Measurements from ENCODE around the gene CD101. TPM values are rescaled to one million over a fixed set of nuclear protein-coding genes. Genes with fewer than 3 reads are reported as not detected.

Gene CD101
- total RNA-seq, 2 experiments from 2014 or later = not detected

GRCh38 chr1:117054068-117054467, 52.5 kb downstream of the CD101 start:
- Histone ChIP-seq H2AFZ (ENCODE audit: low read length) (no peak overlapping the region), H3K9me2 (ENCODE audit: insufficient read depth, low read length) (no peaks in the 10 kb centered on the region), H3K4me1 (ENCODE audit: insufficient read depth, low read length, poor library complexity, severe bottlenecking) (peaks cover 28% of the 10 kb centered on the region), H3K9me3 (ENCODE audit: low read length) (no peaks in the 10 kb centered on the region), H3K4me2 (ENCODE audit: low read length) (no peak overlapping the region), H3K79me2 (ENCODE audit: insufficient read depth, low read depth, low read length) (peaks cover 20% of the 10 kb centered on the region), H3K27ac (ENCODE audit: low read depth, low read length, poor library complexity, severe bottlenecking) (no peak overlapping the region), H3K36me3 (ENCODE audit: insufficient read depth, low read length) (no peaks in the 10 kb centered on the region; the same call in 1 of the 2 replicates), H3K4me3 (ENCODE audit: low read depth, low read length, poor library complexity, severe bottlenecking) (no peak overlapping the region), H4K20me1 (ENCODE audit: insufficient read depth, low read length) (no peaks in the 10 kb centered on the region)
- TF ChIP-seq EZH2phosphoT487 (IDR thresholded peaks at IDR 0.05; ENCODE audit: borderline replicate concordance, low read depth, low read length) (no peak), CTCF (conservative IDR thresholded peaks at IDR 0.05; ENCODE audit: low read length) (no peak)
- ChIA-PET POLR2A (no interaction called here), CTCF (ENCODE audit: unreplicated experiment) (no interaction called here)
- intact Hi-C loops (cut with micrococcal nuclease; ENCODE audit: unreplicated experiment) = loop anchor here (2.0 kb wide), 2 partner anchors 329 to 479 kb away; no protein-coding TSS in a partner anchor
- BruUV-seq (replicated peaks) = no TSS peak
- no peak for DNase-seq (ENCODE audit: low spot score)

- ChIA-PET CTCF (ENCODE audit: unreplicated experiment) (no interaction called here), POLR2A (interaction anchor here (1.2 to 2.4 kb wide), 2 partner anchors 291 to 684 kb away, joined by 3 to 7 read pairs; no protein-coding TSS in a partner anchor)
- peak; percentile 25 for DNase-seq (ENCODE audit: low spot score)
- BruUV-seq (replicated peaks) = no TSS peak
- Histone ChIP-seq H3K4me1 (ENCODE audit: insufficient read depth, low read length, poor library complexity, severe bottlenecking) (peaks cover 44% of the 10 kb centered on the region), H2AFZ (ENCODE audit: low read length) (peak overlapping the region; percentile 62; the same call in 1 of the 2 replicates), H3K4me2 (ENCODE audit: low read length) (peak overlapping the region; percentile 91), H3K9me3 (ENCODE audit: low read length) (no peaks in the 10 kb centered on the region), H3K9me2 (ENCODE audit: insufficient read depth, low read length) (no peaks in the 10 kb centered on the region), H3K79me2 (ENCODE audit: insufficient read depth, low read depth, low read length) (peaks cover 56% of the 10 kb centered on the region), H3K27ac (ENCODE audit: low read depth, low read length, poor library complexity, severe bottlenecking) (peak overlapping the region; percentile 97), H3K36me3 (ENCODE audit: insufficient read depth, low read length) (peaks cover 29% of the 10 kb centered on the region), H3K4me3 (ENCODE audit: low read depth, low read length, poor library complexity, severe bottlenecking) (peak overlapping the region; percentile 90), H4K20me1 (ENCODE audit: insufficient read depth, low read length) (peaks cover 6% of the 10 kb centered on the region; the same call in 1 of the 2 replicates)
- TF ChIP-seq EZH2phosphoT487 (IDR thresholded peaks at IDR 0.05; ENCODE audit: borderline replicate concordance, low read depth, low read length) (no peak), CTCF (conservative IDR thresholded peaks at IDR 0.05; ENCODE audit: low read length) (no peak)
- intact Hi-C loops (cut with micrococcal nuclease; ENCODE audit: unreplicated experiment) = loop anchor here (2.0 to 5.0 kb wide), 2 partner anchors 242 to 682 kb away; no protein-coding TSS in a partner anchor
Measured at GRCh38 chr1:117058810-117059209, 57.2 kb downstream of the CD101 start.

GRCh38 chr1:117059334-117059677, 57.7 kb downstream of the CD101 start:
- Histone ChIP-seq H3K4me1 (ENCODE audit: insufficient read depth, low read length, poor library complexity, severe bottlenecking) (peaks cover 44% of the 10 kb centered on the region), H3K9me2 (ENCODE audit: insufficient read depth, low read length) (no peaks in the 10 kb centered on the region), H3K9me3 (ENCODE audit: low read length) (no peaks in the 10 kb centered on the region), H3K79me2 (ENCODE audit: insufficient read depth, low read depth, low read length) (peaks cover 59% of the 10 kb centered on the region), H3K4me2 (ENCODE audit: low read length) (peak overlapping the region; percentile 91), H3K4me3 (ENCODE audit: low read depth, low read length, poor library complexity, severe bottlenecking) (peak overlapping the region; percentile 90), H2AFZ (ENCODE audit: low read length) (peak overlapping the region; percentile 62), H3K27ac (ENCODE audit: low read depth, low read length, poor library complexity, severe bottlenecking) (peak overlapping the region; percentile 97), H3K36me3 (ENCODE audit: insufficient read depth, low read length) (peaks cover 34% of the 10 kb centered on the region), H4K20me1 (ENCODE audit: insufficient read depth, low read length) (peaks cover 6% of the 10 kb centered on the region; the same call in 1 of the 2 replicates)
- TF ChIP-seq EZH2phosphoT487 (IDR thresholded peaks at IDR 0.05; ENCODE audit: borderline replicate concordance, low read depth, low read length) (no peak), CTCF (conservative IDR thresholded peaks at IDR 0.05; ENCODE audit: low read length) (no peak)
- ChIA-PET CTCF (ENCODE audit: unreplicated experiment) (no interaction called here), POLR2A (interaction anchor here (1.0 to 2.4 kb wide), 7 partner anchors 10 to 684 kb away, joined by 3 to 7 read pairs (median 3); no protein-coding TSS in a partner anchor)
- BruUV-seq (replicated peaks) = no TSS peak
- intact Hi-C loops (cut with micrococcal nuclease; ENCODE audit: unreplicated experiment) = loop anchor here (2.0 to 5.0 kb wide), 2 partner anchors 242 to 683 kb away; no protein-coding TSS in a partner anchor
- DNase-seq (ENCODE audit: low spot score) = peak; percentile 85
